NOMO-1 treated with DMSO at 0.1 percent for 48 hours (cell line): ENCODE measurements around the gene ACTN4.

Experiments
- DNase-seq: peaks from one replicate; lab custom pipeline; 2025; ENCODE audit not compliant: unreplicated experiment; lab: John Stamatoyannopoulos, UW

Gene ACTN4

DNA sequence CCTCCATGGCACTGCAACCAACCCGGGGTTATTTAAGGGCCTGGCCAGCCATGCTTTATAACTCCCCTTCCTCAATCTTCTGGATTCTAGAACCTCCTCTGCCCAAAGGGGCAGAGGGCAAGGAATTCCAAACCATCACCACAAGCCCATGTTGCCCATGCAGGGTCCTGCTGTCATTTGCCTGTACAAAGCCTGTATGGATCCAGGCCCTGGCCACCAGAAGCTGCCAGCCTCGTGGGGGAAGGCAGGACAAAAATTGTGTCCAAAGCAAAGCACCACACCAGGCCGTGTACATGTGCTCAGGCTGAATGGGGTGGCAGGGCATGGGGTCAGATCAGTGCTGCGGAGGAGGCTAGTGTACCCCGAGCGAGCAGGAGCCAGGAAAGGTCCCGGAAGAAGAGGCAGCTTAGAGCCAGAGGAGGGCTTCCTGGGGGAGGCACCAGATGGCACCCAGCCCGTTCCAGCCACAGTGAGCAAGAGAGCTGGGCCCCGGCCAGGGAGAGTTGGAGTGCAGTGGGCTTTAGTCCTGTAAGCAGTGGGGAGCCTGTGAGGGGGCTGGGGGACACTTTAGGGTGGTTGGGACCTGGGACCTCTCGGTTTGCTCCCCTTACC is 61.1 kb downstream of the ACTN4 start:
- DNase-seq = no peak

DNA sequence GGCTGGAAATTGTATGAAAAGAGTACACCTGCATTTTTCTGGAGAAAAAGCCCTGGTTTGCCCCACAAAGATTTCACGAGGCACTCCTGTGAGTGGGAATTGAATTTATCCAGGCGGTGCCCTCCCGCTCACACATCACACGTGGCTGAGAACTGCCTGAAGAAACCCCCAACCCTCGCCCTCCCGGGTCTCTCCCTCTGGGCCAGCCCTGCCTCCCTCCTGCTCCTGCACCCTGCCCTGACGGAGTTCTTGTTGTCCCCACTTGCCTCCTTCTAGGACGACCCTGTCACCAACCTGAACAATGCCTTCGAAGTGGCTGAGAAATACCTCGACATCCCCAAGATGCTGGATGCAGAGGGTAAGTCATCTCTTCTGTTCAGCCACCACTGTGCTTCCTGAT is 61.7 kb downstream of the ACTN4 start:
- DNase-seq = no peak

DNA sequence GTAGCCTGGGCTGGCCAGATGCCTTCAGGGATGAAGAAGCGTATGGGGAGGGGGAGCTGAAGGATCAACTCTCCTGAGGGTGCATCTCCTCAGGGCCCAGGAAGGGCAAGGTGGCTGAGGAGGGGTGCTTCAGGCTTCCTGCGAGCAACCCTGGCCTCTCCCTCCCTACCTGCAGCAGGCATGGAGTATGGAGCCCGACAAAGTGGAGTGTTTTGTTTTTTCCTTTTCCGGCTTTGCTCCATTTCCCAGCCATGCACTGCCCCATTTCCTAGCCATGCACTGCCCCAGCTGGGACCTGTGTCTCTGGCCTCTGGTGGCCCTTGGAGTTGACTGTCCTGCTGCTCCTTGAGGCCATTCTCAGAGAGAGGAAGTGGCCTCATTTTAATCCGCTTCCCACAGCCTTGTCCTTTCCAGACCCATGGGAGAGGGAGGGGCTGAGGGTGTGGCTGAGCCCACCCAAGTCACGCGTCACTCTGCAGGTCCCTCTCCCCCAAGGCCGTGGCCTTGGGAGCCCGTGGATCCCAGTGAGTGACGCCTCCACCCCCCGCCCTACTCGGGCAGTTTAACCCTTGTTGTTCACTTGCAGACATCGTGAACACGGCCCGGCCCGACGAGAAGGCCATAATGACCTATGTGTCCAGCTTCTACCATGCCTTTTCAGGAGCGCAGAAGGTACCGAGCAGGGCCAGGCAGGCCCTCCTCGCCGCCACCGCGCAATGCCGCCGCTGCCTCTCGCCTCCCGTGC is 62.4 kb downstream of the ACTN4 start:
- no peak for DNase-seq

DNA sequence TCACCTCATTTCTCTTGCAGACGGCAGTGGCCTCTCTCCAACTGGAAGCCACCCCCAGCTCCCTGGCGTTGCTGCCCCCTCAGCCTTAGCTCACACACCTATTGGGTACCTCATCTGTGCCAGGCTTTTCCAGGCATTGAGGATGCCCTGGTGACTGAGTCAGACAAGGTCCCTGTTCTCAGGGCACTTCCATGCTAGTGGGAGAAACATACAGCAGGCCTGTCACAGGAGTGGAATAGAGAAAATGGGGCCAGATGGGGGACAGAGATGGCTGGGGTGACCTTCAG is 62.9 kb downstream of the ACTN4 start:
- DNase-seq = no peak

DNA sequence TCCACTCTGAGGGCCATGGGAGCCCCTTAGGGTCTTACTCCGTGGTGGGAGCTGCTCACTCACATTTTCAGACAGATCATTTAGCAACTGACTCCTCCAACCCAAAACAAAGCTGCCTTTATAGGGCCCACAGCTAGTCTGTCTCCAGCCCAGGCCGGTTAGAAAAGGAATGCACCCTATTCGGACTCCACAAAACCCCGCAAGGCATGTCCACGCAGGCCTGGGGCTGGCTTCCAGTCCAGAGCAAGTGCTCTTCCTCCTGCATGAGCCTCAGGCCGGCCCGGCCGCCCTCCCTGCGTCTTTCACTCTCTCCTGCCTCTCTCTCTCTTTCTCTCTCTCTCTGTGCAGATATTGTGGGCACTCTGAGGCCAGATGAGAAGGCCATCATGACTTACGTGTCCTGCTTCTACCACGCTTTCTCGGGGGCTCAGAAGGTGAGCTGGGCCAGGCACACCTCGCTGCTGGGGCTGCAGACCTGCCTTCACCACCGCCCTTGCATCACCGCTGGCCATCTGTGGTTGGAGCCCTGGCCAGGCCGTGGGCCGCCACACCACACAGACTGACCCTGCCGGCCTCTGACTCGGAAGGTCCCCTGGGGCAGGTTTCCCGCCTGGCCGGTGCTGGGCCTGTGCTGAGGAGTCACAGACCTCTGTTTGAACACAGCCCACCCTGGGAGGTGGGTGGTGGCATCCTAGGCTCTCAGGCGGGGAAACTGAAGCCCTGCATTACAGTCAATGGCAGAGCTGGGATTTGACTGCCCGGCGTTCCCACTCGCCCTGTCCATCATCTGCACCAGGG is 63.7 kb downstream of the ACTN4 start:
- no peak for DNase-seq

DNA sequence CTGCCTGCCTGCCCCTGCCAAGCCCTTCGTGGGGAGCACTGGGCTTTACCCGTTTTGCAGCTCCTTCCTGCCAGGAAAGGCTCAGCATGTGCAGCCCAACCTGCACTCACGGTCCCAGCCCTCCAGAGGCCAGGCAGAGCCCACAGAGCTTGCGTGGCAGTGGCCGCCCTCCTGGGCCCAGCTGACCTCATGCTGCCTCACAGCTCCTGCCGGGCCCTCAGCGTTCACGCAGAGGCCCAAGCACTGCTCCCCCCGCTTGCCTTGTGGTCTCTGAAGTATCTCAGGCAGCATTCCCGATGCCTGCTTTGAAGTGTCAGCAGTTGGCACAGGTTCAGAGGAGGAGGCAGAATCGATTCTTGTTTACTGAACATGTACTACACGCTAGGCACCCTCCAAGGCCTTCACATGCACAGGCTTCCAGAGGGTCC is 64.3 kb downstream of the ACTN4 start:
- no peak for DNase-seq

DNA sequence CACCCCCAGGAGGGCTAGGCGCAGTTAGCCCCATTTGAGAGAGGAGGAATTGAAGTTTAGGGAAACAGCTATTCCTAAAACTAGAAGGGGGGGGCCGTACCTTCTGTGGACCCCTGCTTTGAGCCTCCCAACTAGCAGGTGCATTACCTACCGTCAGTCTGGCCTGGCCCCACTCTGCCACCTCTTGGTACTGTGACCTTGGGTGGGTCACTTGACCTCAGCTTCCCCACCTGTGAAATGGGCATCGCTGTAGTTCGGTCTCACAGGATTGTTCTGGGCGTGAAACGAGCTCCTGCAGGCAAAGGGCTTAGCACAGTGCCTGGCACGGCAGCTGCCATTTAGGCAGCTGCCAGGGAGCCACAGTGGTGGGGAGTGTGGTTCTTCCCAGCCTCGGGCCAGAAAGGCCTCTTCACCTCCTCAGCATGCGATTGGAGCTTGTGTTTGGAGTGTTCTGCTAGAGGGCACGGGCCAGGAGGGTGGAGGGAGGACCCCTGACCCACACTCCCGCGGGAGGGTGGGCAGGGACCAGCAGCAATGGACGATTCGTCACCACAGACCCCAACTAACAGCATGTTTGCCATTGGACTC is 64.8 kb downstream of the ACTN4 start:
- DNase-seq = no peak

DNA sequence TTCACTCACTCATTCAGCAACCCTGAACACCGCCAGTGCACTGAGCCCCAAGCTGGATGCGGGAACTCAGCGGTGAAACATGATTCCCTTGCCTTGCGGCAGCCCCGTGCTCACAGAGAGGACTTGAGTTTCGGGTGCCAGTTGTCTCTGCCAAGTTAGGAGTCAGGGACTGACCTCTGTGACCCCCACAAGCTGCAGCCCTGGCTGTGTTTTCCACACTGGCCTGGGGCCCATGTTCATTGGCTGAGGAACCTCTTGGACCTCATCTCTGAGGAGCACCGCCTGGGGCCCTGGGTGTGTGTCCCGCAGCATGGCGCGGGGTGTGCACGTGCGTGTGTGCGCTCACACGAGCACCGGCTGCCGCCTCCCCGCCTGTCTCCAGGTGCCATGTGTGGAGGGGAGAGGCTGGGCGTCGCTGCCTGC is 65.8 kb downstream of the ACTN4 start:
- DNase-seq = no peak

DNA sequence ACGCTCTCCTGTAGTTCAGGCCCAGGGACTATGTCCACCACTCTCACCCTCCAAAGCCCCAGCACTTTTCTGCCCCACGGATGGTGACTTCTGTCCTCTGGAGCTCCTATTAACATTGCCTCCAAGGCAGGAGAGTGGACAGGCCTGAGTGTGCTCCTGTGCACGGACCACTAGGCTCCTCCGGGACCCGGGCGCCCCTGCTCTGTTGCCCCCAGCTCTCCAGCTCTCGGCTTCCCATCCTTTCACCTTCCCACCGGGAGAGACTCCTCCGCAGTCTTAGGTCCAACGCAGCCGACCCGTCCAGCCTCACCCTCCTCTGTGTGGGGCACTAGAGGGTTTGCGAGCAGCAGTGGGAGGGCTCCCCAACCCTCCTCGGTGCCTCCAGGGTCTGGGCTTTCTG is 66.4 kb downstream of the ACTN4 start:
- DNase-seq = no peak

DNA sequence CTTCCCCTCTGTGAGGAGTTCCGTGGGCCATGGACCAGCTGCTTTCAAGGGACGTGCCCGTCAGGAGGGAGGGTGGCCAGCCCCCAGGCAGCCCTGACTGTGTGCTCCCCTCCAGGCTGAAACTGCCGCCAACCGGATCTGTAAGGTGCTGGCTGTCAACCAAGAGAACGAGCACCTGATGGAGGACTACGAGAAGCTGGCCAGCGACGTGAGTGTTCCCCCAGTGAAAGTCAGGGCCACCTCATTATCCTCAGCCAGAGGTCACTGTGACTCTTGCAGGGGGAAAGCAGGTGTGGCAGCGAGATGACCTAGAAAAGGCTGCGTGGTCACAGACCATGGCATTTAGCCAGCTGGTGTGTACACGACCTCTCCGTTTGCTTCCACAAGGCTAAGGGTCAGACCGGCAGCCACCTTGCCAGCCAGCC is 66.9 kb downstream of the ACTN4 start:
- DNase-seq = no peak

DNA sequence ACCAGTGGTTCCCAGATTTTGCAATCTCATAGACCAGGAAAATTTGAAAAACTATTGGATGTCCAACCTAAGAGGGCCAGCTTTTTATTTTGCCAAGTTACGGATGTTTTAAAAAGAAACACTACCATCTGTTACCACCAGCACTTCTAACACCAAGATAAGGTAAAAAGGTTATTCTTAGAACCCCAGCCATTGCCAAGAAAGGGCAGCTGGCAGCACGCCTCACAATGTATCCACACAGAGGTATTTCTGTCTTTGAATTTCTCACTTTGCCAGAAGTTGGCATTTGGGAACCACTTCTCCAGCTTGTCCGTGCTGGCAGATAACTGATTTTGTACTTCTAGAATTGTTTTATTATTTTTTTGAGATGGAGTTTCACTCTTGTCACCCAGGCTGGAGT is 68.1 kb downstream of the ACTN4 start:
- no peak for DNase-seq

DNA sequence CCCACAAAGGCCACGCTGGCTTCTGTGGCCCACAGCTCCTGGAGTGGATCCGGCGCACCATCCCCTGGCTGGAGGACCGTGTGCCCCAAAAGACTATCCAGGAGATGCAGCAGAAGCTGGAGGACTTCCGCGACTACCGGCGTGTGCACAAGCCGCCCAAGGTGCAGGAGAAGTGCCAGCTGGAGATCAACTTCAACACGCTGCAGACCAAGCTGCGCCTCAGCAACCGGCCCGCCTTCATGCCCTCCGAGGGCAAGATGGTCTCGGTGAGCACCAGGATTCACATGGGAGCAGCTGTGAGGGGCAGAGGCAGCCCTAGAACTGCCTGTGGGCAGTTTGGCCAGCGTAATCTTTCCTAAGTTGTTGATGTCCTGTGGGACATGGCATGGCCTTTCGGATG is 69.6 kb downstream of the ACTN4 start:
- DNase-seq = no peak

DNA sequence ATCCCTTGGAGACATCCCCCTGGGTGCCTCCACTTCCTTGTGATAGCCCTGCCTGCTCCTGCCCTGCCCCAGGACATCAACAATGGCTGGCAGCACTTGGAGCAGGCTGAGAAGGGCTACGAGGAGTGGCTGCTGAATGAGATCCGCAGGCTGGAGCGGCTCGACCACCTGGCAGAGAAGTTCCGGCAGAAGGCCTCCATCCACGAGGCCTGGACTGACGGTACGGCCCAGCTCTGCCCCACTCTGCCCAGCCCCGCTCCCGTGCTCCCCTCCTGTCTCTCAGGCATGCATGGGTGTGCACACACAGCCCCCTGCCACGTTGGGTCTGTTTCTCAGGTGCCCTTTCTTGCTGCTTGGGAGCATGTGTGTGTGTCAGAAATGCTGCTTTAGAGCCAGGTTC is 70.4 kb downstream of the ACTN4 start:
- DNase-seq = no peak

DNA sequence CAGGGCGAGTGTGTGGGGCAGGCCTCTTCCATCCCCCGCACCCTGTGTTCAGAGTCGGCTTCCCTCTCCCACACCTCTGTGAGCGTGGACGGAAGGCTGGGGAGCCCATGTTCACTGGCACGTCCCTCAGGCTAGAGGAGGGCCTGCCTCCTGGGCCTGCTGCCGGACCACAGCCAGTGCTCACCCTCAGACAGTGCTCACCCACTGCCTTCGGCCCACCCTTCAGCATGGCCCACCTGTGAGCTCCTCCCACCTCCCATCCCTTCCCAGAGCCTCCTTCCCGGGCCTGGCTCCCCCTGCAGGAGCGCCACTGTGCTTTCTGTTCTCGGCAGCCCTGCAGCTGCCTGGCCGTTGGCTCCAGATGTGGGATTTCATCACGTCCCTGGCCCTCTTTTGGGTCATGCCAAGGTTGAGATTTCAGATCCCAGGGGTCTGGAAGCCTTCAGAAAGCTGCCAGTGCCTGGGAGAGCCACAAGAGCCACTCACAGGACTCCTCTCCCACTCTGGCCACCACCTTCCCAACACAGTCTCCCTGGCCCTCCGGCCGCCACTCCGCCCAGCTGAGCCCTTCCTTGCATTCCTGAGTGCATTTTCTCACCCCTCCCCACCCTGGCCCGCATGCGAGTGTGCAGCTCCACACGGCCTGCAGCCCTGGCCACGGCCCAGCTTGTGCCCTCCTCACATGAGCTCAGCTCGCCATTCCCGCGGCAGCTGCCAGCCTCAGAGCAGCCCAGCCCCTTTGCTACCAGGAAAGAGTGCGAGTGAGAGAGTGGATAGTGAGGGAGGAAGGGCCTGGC is 71.5 kb downstream of the ACTN4 start:
- no peak for DNase-seq

DNA sequence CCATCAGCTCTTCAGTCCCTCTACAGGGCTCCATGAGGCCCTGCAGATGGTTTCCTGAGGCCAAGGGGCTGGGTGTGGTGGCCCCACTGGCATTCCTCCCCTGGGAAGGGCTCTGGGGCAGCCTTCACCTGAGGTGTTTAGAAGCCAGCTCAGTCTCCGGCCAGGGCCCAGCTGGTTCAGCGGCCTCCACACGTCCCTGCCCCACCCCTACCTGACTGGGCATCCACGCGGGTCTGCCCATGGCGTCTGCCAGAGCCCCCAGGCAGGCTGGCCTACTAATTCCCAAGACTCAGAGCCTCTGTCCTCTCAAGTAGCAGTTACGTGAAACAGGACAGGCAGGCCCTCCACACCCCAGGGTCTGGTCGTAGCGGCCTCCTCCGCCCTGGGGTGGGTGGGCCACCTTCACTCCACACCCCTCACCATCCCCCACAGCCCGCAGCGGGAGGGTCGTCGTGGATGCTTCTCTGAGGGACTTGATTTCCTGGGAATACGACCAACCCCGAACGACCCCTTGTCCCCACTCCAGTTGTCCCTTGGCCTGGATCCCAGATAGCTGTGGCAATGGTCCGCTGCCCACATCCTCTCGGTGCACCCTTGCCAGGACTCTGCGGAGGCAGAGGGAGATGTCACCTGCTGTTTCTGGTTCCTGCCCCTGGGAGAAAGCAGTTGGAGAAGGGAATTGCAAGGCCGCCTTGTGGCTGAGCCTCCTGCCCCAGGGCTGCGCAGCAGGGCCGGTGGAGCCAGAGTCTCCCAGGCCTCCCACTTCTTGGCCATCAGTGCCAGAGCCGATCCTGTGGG is 72.5 kb downstream of the ACTN4 start:
- no peak for DNase-seq

DNA sequence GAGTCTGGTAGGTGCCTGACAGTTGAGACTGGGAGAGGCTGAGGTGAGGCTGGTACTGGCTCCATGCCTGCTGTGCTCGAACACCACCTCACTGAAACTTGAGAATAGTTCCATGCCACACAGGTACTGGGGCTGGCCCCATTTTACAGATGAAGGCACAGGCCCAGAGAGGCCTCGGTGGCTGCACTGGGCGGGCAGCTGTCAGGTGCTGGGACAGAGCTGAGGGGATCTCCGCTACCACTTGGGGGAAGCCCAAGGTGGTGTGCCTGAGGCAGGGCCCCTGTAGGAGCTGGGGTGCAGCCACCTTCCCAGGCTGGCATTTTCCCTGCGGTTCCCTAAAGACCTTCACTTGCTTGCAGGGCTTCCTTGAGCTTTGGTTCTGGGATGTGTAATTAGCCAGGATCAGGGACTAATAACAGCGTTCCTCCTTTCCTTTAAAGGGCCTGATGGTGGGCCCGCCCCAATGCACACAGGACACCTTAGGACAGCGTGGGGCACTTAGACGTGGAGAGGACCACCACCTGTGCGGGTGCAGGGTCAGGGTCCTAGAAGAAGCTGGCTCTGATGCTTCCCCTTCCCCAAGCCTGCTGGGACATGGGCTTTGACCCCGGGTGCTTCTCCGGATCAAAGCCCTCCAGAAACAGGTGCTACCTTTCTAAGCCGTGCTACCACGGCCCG is 73.2 kb downstream of the ACTN4 start:
- no peak for DNase-seq

DNA sequence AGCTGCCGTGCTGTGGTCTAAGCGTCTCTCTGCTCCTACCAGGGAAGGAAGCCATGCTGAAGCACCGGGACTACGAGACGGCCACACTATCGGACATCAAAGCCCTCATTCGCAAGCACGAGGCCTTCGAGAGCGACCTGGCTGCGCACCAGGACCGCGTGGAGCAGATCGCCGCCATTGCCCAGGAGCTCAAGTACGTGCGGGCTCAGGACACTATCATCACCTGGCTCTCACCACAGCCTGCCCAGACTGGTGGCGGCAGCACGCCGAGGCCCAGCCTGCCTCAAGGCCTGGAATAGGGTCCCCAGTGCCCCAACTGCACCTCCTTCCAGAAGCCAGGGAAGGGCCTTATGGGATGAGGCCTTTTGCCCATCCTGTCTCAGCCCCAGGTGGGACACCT is 74.0 kb downstream of the ACTN4 start:
- no peak for DNase-seq

DNA sequence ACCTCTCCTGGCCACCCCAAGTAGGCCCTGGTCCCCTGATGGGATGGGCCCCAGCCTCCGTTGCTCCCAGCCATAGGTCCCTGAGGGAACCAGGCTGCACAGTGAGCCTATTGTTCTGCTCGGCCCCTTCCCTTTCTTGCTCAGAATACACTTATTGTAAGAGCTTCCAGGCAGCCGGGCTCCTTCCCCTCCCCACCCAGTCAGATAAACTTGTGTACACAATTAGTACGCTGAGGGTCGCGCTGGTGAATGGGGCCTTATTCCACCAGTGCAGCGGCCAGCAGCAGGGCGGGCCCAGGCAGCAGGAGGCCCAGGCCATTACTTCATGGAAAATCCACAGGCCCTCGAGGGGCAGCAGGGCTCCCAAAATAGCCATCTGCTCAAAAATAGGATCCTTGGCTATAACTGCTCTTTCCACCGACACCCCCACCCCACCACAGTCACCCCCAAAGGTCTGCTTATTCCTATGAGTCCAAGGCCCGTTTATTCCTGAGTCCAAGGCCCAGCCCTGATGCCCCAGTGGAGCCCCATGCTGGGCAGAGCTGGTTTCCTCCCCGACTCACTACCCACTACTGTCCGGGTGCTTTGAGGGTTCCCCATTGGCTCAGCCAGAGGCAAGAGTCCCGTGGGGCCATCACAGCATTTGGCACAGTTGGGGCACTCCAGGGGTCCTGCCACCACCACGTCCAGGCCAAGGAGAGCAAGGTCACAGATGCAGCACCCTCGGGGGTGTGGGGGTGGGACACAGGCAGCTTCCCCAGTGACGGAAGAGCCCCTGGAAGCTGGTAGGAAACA is 74.7 kb downstream of the ACTN4 start:
- DNase-seq = no peak
